Skin epidermis (tissue), 12 donors: ENCODE measurements around the gene MBD3L5.
"Not testable (repeated sequence)": the region's sequence is repeated elsewhere in the genome, so short reads cannot be mapped to it uniquely, and the experiment has no call there.

ENCODE experiments used
- H3K27ac ChIP-seq, 21 experiments: fragments of 200-600 bp; sonication (generic) in 11 of 21; one replicate each; pipeline ENCODE4 v1.5.0; 2020; ENCODE audit warnings: mild to moderate bottlenecking in 3 of 21, inconsistent platforms in 2 of 21, moderate library complexity in 2 of 21
- H3K4me3 ChIP-seq, 7 experiments: fragments of 200-600 bp; sonication (generic) in 2 of 7; one replicate each; pipeline ENCODE4 v1.5.0; 2020; ENCODE audit warnings: inconsistent platforms in 2 of 7, mild to moderate bottlenecking in 2 of 7, moderate library complexity in 1 of 7

The MBD3L5 gene

GRCh38 chr19:7030278-7030677 lies at the start of gene MBD3L5:
Gene MBD3L5, plus strand, starts transcription at chr19:7030578. Its CDS starts 34 bp downstream, at chr19:7030612.
- H3K27ac ChIP-seq, H3K4me3 ChIP-seq: not testable (repeated sequence)

DNA sequence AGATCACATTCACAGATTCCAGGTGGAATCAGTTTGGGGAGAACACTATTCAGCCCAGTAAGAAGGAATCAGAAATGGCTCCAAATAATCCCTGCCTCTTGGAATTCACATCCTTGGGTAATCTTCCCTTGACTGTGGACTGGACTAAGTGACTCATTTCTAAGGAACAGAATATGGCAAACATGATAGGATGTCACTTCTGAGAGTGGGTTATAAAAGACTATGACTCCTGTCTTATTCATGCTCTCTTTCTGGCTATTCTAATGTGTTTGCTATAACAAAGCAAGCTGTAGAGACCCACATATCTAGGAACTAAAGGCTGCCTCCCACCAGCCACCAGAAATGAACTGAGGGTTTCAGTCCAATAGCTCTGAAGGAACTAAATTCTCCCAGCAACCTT lies 46.9 kb upstream of the MBD3L5 start:
- H3K27ac ChIP-seq = no peak overlapping the region
- no peak overlapping the region for H3K4me3 ChIP-seq

DNA sequence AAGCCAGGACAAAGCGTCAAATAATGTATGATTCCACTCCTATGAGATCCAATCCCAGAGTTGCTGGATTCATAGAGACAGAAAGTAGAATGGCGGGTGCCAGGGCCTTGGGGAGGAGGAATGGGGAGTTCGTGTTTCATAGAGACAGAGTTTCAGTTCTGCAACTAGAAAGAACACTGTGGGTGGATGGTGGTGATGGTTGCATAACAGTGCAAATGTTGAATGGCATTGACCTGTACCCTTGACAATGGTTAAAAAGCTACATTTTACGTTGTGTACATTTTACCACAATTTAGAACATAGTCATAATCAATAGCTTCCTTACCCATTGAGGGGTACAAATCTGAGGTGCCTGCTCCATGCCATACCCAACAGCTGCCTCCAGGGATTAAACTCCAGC lies 42.5 kb upstream of the MBD3L5 start:
- H3K27ac ChIP-seq = no peak overlapping the region

GRCh38 chr19:6988257-6988656 lies 42.1 kb upstream of the MBD3L5 start:
- no peak overlapping the region for H3K4me3 ChIP-seq
- no peak overlapping the region for H3K27ac ChIP-seq

More for the DNA sequence above, 42.5 kb upstream of the MBD3L5 start:
- no peak overlapping the region for H3K4me3 ChIP-seq

- no peak overlapping the region for H3K4me3 ChIP-seq
- no peak overlapping the region for H3K27ac ChIP-seq
Measured at GRCh38 chr19:6995054-6995453, 35.3 kb upstream of the MBD3L5 start.

- no peak overlapping the region for H3K4me3 ChIP-seq
- H3K27ac ChIP-seq = peak overlapping the region in 1 of 21 experiments; percentile 69
Measured at GRCh38 chr19:6996810-6997209, 33.6 kb upstream of the MBD3L5 start.

GRCh38 chr19:6997679-6998445 lies 32.5 kb upstream of the MBD3L5 start:
- H3K27ac ChIP-seq = peak overlapping the region in 2 of 21 experiments; percentile 36 to 69
- no peak overlapping the region for H3K4me3 ChIP-seq

GRCh38 chr19:6999933-7000332 lies 30.4 kb upstream of the MBD3L5 start:
- H3K4me3 ChIP-seq = no peak overlapping the region
- H3K27ac ChIP-seq = peak overlapping the region in 1 of 21 experiments; percentile 67

- H3K27ac ChIP-seq = peak overlapping the region in 2 of 21 experiments; percentile 36 to 67
Measured at GRCh38 chr19:7000333-7000732, 30.0 kb upstream of the MBD3L5 start.

DNA sequence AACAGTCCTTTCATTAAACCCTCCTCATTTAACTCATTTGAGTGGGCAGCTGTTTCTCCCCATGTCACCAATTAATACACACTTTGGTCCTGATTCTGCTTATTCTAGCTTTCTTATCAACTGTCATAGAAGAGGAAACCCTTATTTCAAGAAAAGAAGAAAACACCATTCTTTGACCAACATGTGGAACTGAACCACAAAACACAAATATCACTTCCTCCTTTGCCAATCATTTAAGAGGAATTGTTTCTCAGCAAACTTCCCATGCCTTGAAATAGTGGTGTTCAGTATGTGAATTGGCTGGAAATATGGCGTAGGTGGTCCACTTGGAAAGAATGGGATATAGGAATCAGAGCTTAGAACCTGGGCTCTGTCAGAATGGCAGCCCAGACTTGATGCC lies 29.6 kb upstream of the MBD3L5 start:
- peak overlapping the region in 2 of 21 experiments; percentile 36 to 67 for H3K27ac ChIP-seq
- no peak overlapping the region for H3K4me3 ChIP-seq

More at GRCh38 chr19:7000333-7000732, 30.0 kb upstream of the MBD3L5 start:
- no peak overlapping the region for H3K4me3 ChIP-seq

GRCh38 chr19:7004313-7004931 lies 26.0 kb upstream of the MBD3L5 start:
- Histone ChIP-seq H3K4me3 (no peak overlapping the region), H3K27ac (no peak overlapping the region)

GRCh38 chr19:7006135-7006704 lies 24.2 kb upstream of the MBD3L5 start:
- no peak overlapping the region for H3K27ac ChIP-seq
- no peak overlapping the region for H3K4me3 ChIP-seq

DNA sequence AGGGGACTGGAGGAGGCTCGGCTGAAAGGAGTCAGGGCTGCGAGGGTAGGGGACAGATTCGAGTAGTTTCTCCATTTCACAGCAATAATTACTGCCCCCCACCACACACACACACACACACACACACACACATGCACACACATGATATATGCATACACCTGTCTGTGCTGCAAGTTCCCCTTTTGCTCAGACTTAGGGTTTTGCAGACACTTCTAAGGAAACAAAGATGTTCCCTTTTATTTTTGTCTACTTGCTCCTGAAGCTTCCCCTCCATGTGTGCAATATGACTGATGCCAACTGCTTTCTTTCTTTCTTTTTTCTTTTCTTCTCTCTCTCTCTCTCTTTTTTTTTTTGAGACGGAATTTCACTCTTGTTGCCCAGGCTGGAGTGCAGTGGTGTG lies 22.5 kb upstream of the MBD3L5 start:
- no peak overlapping the region for H3K27ac ChIP-seq
- H3K4me3 ChIP-seq = no peak overlapping the region

GRCh38 chr19:7010722-7011593 lies 19.4 kb upstream of the MBD3L5 start:
- Histone ChIP-seq H3K4me3 (no peak overlapping the region), H3K27ac (no peak overlapping the region)

GRCh38 chr19:7013678-7014077 lies 16.7 kb upstream of the MBD3L5 start:
- Histone ChIP-seq H3K27ac (peak overlapping the region in 1 of 21 experiments; percentile 23), H3K4me3 (no peak overlapping the region)

GRCh38 chr19:7018828-7019227 lies 11.6 kb upstream of the MBD3L5 start:
- Histone ChIP-seq H3K4me3 (no peak overlapping the region), H3K27ac (no peak overlapping the region)

GRCh38 chr19:7021331-7021730 lies 9.0 kb upstream of the MBD3L5 start, which contains the start of gene MBD3L2B:
Gene MBD3L2B, minus strand, starts transcription at chr19:7021431. Its CDS starts 34 bp downstream, at chr19:7021397.
- not testable (repeated sequence) for H3K4me3 ChIP-seq, H3K27ac ChIP-seq

DNA sequence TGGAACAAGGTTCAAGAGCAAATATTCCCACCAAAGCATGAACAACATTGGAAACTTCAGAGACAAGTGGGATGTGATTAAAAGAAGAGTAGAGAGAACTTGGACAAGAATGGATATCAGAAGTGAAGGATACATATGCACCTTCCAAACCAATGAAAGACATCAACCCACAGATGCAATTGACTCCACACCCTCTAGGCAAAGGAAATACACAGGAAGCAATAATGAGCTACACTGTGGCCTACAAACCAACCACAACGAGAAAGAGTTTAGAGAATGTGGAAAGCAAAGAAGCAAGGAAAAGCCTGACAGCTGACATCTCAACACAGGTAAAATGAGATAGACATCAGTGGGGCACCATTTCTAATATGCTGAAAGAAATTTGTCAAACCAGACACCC lies 1.6 kb upstream of the MBD3L5 start:
- H3K27ac ChIP-seq, H3K4me3 ChIP-seq: not testable (repeated sequence)

DNA sequence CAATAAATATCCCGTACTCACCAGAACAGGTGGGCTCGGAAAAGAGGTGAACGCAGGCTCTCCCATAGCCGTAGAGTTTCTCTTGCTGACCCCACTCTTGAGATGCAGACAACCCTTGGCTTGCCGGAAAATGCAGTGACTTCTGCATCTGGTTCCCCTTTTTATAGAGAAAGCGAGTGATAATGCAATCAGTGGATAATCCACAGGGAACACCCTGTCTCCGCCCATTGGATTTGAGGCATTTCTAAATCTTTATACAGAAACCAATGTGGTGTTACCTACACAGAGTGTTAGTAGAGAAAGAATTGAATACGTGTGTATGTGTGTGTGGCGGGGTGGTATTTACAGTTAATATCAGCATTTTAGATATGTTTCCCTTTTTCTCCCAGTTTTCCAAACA lies 9.7 kb downstream of the MBD3L5 start, which contains the start of gene MBD3L4:
MBD3L4 (minus strand) TSS at position 101 of the 400 bp plus-strand sequence; CDS start at position 66, 35 bp downstream.
- H3K4me3 ChIP-seq, H3K27ac ChIP-seq: not testable (repeated sequence)

DNA sequence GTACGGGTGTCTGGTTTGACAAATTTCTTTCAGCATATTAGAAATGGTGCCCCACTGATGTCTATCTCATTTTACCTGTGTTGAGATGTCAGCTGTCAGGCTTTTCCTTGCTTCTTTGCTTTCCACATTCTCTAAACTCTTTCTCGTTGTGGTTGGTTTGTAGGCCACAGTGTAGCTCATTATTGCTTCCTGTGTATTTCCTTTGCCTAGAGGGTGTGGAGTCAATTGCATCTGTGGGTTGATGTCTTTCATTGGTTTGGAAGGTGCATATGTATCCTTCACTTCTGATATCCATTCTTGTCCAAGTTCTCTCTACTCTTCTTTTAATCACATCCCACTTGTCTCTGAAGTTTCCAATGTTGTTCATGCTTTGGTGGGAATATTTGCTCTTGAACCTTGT lies 11.2 kb downstream of the MBD3L5 start:
- H3K4me3 ChIP-seq, H3K27ac ChIP-seq: not testable (repeated sequence)
